ENCODE results near the gene DOCK2. TPM values are rescaled to one million over a fixed set of nuclear protein-coding genes. Genes with fewer than 3 reads are reported as not detected.
"Not testable (repeated sequence)": the region's sequence is repeated elsewhere in the genome, so short reads cannot be mapped to it uniquely, and the experiment has no call there.

DOCK2 gene
- total RNA-seq, 1 experiment from 2014 or later: not detected

DNA sequence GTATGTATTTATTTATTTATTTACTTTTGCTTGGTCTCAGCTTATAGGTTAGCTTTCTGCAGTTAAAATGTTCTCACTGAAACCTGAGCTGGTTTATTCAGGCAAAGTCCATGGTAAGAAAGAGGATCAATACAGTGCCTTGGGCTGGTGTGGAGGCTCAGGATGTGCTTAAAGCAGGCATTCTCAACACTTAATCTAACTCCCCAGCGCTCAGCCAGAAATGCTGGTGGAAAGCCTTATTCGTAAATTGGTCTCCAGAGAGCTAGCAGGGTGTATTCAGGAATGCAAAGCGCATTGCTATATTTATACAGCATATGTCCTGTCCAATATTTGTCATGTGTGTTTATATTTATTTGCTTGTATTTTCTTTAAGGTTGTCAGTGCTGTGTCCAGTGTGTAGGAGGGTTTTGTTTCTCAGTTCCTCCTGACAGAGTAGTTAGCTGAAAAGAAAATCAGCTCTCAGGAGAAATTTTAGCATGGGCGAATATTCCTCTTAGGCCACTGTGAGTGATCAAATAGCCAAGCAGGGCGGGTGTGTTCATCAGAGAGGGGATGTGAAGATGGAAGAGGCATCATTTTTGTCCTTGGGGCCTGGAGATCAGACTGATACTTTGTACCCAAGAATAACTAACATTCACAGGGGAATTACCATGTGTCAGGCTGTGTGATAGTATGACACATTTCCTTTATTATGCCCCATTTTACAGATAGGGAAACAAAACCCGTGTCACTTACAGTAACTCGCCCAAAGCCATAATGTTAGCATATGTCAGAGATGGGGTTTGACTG, 65.8 kb downstream of the DOCK2 start:
- in situ Hi-C loops (cut with HindIII; ENCODE audit: low pct_unique_long_range_greater_than_20kb, low sequenced_read_pairs): no loop called here
- DNase-seq (ENCODE audit: low read depth, low spot score): no peak

DNA sequence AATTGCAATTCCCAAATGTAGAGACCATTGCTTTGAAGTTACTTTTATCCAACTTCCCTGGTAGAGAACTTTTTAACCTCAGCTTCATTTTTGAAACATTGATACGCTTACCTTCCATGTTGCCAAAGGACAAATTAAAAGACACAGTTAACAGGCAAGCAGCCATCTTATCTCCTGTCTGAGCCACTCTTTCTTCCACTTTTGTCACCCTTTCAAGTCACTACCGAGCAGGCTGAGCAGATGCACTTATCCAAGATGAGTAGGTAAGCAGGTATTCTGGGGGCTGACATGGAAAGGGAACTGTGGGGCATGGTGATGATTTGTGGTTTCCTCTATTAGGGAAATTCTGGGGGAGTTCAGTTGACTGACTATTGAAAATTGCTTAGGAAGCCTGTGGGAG, 66.7 kb downstream of the DOCK2 start:
- in situ Hi-C loops (cut with HindIII; ENCODE audit: low pct_unique_long_range_greater_than_20kb, low sequenced_read_pairs): no loop called here
- no peak for DNase-seq (ENCODE audit: low read depth, low spot score)

DNA sequence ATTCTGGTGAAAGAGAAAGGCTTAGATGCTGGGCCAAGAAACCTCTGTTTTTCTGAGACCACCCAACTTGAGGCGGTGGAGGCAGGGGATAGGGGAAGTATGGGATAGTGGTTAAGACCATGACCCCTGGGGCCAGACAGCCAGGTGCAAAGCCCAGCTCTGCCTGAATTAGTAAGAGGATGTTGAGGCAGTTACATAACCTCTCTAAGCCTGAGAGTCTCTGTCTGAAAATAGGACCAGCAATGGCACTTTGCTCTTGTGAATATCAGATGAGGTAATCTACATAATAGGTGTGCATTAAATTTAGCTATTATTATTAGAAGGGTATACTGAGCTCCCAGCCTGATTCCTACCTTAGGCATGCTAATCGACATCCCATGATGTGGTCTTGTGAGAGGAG, 68.2 kb downstream of the DOCK2 start:
- no peak for DNase-seq (ENCODE audit: low read depth, low spot score)
- in situ Hi-C loops (cut with HindIII; ENCODE audit: low pct_unique_long_range_greater_than_20kb, low sequenced_read_pairs): no loop called here

DNA sequence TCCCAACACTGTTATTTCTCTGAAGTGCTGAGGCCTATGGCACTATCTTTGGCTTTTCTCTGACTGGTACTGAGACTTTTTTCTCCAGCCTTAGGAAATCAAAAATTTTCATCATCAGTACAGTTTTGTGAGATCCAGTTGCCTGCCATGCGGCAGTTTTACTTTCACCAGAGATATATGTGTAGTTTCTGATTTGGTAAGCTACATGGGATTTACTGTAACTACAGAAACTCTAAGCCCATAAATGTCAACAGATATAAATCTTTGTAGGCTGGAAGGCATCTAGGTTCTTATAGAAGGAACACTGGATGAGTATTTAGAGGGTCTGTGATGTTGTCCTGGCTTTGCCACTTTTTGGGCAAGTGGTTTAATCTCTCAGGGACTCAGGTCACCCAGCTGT, 69.0 kb downstream of the DOCK2 start:
- DNase-seq (ENCODE audit: low read depth, low spot score): no peak
- in situ Hi-C loops (cut with HindIII; ENCODE audit: low pct_unique_long_range_greater_than_20kb, low sequenced_read_pairs): no loop called here

DNA sequence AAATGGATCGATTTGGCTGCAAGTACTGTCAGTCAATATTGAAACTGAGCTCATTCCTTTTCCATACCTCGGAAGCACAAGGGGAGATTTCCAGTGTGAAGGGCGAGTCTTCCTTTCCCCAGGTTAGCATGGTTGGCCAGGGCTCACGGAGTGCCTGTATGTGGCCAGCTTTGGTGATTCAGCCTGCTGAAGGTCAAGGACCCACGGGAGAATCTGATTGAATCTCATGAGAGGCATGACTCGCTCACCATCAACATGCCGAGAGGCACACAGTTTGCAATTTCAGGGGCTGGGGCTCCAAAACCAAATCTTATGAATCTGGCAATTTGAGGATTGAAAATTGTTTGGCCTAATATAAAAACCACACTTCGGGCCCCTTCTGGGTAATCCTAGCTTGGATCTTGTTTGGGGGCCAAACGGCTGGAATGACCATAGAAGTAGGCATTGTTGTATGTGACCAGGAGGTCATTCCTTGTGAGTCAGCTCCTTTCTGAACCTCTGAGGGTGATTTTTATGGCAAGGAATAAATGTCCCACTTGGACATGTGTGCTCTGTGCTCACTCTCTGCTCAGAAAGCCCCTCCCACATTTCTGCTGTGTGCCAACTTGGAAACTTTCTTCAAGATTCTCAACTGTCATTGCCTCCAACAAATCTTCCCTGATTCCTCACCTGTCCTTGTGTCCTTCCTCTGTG, 69.8 kb downstream of the DOCK2 start:
- peak; percentile 25 for DNase-seq (ENCODE audit: low read depth, low spot score)
- in situ Hi-C loops (cut with HindIII; ENCODE audit: low pct_unique_long_range_greater_than_20kb, low sequenced_read_pairs): no loop called here

DNA sequence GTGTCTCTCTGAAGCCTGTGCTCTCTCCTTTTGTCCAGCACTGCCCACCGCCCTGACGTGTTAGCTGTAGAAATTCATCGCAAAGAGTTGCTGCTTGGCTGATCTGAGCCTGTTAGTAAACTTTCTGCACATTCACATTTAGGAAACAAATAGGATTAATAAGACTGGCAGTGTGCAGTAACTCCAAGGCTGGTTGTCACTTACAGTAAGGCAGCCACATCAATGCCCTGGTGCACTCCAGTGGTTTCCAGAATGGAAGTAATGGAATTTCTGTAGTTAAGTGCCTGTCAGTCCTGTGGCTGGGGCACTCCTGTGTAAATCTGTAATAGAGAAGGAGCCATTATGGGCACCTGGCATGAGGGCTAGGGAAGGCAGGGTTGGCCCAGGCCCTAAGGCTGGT, 70.6 kb downstream of the DOCK2 start:
- in situ Hi-C loops (cut with HindIII; ENCODE audit: low pct_unique_long_range_greater_than_20kb, low sequenced_read_pairs): no loop called here

DNA sequence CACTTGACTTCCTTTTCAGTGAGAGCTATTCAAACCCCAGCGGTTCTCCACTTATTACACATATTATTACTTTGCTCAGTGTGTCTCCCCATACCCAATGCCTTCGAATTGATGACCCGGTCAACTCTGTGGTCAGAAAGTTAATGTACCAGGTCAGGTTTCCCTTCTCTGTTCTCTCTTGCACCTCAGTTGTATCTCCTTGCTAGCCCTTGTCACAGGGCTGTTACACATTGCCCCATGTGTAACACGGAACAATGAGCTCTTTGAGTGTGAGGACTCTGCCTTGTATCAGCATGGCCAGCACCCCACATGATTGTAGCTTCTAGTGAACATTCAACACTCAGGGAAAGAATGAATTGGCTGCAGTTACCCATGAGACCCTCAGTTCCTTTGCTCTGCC, 73.6 kb downstream of the DOCK2 start:
- in situ Hi-C loops (cut with HindIII; ENCODE audit: low pct_unique_long_range_greater_than_20kb, low sequenced_read_pairs): no loop called here
- DNase-seq (ENCODE audit: low read depth, low spot score): peak; percentile 87

More for the DNA sequence above, 70.6 kb downstream of the DOCK2 start:
- no peak for DNase-seq (ENCODE audit: low read depth, low spot score)

DNA sequence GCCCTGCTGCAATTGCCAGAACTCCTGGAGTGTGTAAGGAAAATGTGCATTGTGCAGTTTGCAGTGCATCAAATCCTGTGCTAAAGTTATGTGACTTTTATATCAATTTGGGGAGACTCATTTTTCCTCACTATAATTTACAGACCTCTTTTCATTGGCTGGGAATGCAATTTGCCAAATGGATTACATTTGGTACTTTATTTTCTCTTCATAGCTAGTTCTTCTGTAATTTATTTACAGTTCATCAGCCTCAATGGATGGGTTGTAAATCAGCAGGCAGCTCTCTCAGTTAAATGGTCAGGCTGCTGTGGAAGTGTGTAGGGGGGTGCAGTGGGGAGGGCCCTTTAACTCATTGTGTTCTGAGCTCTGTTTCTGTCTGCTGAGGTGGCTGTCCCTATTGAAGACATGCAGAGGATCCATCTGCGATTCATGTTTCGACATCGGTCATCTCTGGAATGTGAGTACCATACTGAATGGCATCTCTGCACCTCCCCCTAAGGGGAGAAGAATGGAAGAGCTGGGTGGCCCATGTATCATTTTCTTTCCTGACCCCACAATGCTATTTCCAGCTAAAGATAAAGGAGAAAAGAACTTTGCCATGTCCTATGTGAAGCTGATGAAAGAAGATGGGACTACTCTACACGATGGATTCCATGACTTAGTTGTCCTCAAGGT, 74.6 kb downstream of the DOCK2 start:
- no peak for DNase-seq (ENCODE audit: low read depth, low spot score)
- in situ Hi-C loops (cut with HindIII; ENCODE audit: low pct_unique_long_range_greater_than_20kb, low sequenced_read_pairs): no loop called here

DNA sequence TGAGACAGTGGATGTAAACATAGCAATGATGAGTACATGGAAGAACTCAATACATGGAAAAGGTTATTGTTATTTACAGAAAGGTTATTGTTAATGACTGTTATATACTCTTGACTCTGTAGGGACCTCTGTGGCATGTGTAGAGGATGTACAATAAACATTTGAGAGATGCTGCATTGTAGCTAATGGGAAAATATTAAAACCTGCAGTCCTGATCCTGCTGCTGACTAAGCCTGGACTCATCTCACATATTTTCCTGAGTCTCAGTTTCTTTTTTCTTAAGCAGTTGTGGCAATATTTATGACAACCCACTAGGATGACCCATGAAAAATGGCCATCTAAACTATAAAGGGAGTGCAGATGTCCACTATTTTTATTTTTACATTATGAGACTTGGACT, 75.4 kb downstream of the DOCK2 start:
- no peak for DNase-seq (ENCODE audit: low read depth, low spot score)
- in situ Hi-C loops (cut with HindIII; ENCODE audit: low pct_unique_long_range_greater_than_20kb, low sequenced_read_pairs): no loop called here

DNA sequence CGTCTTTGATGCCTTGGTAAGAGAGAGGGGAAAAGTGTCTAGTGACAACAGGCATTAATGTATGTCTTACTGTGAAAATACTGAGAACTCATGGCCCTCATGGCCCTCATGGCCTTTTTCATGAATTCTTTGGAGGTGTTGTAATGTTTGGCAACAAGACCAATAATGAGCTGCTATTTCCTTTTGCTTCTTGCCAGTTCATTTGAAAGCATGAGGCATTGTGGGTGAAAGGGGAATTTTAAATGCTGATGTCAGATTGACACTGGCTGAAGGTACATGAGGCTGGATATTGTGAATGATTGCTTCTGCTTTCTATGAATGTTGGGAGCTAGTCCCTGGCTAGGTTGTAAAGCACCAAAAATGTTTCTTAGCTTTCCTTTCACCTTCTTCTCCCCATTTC, 79.2 kb downstream of the DOCK2 start:
- DNase-seq (ENCODE audit: low read depth, low spot score): no peak
- in situ Hi-C loops (cut with HindIII; ENCODE audit: low pct_unique_long_range_greater_than_20kb, low sequenced_read_pairs): no loop called here

DNA sequence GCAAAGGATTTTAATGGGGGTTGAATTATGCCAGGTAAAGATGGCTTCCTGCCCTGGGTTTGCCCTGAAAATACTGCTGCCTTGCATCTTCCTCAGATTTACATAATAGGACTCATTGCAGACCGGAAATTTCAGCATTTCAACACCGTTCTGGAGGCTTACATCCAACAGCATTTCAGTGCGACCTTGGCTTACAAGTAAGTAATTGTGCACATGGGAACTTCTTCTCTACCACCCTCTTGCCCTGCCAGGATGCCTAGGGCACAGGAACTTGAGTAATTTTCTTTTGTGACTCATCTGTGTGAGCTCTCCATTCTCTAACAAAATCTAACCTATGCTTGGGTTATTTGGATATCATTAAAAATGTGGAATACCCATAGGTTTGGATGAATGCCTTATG, 80.2 kb downstream of the DOCK2 start:
- DNase-seq (ENCODE audit: low read depth, low spot score): peak; percentile 43
- in situ Hi-C loops (cut with HindIII; ENCODE audit: low pct_unique_long_range_greater_than_20kb, low sequenced_read_pairs): no loop called here

DNA sequence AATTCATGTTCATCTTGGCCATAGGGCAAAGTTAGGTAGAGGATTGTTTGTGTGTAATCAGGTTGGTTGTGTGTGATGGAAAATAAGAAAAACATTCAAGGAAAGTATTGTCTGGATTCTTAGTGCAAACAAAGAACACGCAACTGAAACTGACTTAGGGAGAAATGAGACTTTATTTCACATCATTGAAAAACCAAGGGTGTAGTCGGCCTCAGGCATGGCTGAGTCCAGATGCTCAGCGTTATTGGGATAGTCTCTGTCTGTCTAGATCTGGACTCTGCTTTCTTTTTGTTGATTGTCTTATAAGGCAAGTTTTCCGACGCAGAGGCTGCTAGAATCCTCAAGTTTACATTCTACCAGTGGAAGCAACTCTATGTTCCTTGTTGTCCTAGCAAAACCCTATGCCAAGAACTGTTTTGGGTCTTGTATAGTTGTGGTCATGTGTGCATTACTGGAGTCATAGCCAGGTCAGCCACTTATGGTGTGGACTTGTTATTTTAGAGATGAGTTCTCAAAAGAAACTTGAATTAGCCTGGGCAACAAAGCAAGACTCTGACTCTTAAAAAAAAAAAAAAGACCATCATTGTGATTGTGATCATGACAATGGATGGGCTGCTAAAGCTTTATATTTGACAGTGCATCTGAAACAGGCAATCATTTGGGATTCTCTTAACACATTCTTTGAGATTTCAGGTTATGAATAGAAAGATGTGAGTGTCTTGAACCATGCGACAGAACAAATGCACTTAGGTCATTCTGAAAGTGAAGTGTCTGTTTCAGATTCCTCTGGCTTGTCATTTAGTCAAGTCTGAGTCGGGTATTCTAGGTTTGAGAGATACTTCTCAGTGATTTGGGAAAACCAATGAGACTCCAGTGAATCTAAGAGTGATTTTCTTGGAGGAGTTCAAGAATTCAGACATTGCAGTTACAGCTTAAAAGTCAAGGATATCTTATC, 82.6 kb downstream of the DOCK2 start:
- in situ Hi-C loops (cut with HindIII; ENCODE audit: low pct_unique_long_range_greater_than_20kb, low sequenced_read_pairs): no loop called here
- no peak for DNase-seq (ENCODE audit: low read depth, low spot score)

DNA sequence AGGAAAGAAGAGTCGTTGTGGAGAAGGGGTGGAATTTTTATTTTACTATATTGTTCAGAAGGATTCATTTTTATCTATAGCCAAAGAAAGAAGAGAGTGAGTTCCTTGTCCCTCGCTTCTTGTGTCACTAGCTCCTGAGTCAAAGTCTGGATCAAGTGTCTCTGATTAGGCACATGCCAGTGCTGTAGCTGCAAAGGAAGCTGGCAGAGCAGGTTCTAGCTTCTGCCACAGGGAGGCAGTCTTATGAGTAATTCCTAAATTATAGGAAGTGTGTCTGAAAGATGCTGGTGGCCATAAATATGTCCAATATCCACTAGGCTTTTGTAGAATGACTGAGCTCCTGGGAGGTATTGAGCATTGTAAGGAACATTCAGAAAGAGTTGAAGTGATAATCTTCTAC, 84.7 kb downstream of the DOCK2 start:
- no peak for DNase-seq (ENCODE audit: low read depth, low spot score)
- in situ Hi-C loops (cut with HindIII; ENCODE audit: low pct_unique_long_range_greater_than_20kb, low sequenced_read_pairs): no loop called here

DNA sequence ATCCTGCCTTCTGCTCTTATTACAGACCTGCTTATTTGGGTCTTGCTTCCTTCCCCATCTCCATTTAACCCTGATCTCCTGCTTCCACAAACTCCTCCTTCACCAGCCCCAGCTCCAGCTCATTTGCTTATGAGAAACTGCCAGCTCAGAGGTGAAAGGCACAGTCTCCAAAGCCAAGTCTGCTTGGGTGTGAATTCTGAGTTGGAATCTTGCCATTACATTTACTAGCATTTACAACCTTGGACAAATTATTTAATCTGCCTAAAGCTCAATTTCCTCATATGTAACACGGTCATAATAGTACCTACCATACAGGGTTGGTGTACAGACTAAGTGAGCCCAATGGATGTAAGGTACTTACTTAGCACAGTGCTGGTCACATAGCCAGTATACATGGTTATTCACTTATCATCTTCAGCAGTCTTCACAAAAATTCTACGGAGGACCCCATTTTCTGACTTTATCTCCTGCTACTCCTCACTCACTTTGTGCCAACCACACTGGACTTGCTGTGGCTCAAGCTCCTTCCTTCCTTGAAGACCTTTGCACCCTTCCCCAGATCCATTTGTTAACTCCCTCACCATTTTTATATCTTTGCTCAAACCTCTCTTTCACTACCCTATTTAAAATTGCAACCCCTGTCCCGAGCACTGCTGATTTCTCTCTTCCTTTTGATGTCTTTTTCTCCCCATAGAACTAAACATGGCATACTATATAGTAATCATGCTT, 86.2 kb downstream of the DOCK2 start:
- in situ Hi-C loops (cut with HindIII; ENCODE audit: low pct_unique_long_range_greater_than_20kb, low sequenced_read_pairs): no loop called here
- DNase-seq (ENCODE audit: low read depth, low spot score): no peak

DNA sequence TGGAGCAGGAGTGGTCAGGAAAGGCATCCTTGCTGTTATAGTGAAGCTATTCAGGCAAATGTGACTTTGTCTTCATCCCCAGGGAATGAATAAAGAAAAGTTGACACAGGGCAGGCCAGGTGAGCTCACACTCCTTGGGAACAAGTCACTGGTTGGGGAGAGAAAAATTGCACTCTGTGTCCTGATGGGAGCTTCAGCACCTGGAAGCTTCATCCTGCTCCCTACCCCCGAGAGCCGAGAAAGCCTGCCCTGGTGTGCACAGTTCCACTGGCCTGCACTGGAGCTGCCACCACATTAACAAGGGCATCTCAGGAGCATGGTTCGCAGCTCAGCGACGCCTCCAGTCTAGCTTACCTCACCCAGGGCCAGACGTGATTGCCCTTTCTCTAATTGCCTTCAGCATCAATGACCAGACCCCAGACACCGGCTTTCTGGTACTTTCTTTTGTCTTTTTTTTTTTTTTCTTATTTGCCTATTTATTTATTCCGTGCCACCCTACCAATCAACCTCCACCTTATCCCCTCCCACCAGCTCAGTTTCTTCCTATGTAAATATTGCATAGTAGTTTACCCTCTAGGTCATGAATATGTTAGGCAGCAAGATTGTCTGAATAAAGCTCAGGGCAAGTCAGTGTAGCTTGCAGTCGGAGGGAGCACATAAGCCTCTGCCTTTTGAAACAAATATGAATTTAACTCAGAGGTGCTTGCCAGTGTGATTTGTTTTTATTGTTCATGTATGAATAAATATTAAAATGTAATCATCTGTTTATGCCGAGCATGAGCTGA, 87.4 kb downstream of the DOCK2 start:
- in situ Hi-C loops (cut with HindIII; ENCODE audit: low pct_unique_long_range_greater_than_20kb, low sequenced_read_pairs): no loop called here
- DNase-seq (ENCODE audit: low read depth, low spot score): no peak

DNA sequence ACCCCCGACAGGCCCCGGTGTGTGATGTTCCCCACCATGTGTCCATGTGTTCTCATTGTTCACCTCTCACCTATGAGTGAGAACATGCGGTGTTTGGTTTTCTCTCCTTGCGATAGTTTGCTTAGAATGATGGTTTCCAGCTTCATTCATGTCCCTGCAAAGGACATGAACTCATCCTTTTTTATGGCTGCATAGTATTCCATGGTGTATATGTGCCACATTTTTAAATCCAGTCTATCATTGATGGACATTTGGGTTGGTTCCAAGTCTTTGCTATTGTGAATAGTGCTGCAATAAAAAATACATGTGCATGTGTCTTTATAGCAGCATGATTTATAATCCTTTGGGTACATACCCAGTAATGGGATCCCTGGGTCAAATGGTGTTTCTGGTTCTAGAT, 88.6 kb downstream of the DOCK2 start:
- DNase-seq (ENCODE audit: low read depth, low spot score); in situ Hi-C loops (cut with HindIII; ENCODE audit: low pct_unique_long_range_greater_than_20kb, low sequenced_read_pairs): not testable (repeated sequence)
